GM18520 (cell line): ENCODE data around the gene STIL.
"Not testable (repeated sequence)": the region's sequence is repeated elsewhere in the genome, so short reads cannot be mapped to it uniquely, and the experiment has no call there.

Source experiments
- ATAC-seq: cut with Tn5 transposase; IDR thresholded peaks from one replicate; pipeline ENCODE4 v1.9.1; 2021; ENCODE audit not compliant: unreplicated experiment

STIL gene

GRCh38 chr1:47313915-47314664 is at the start of gene STIL:
Gene STIL (minus strand): TSS chr1:47314147. CDS start chr1:47310319, 3,828 bp downstream.
- peak; percentile 94 for ATAC-seq

GRCh38 chr1:47362828-47363227 is 48.9 kb upstream of the STIL start:
- ATAC-seq, result no peak

GRCh38 chr1:47361380-47361779 is 47.4 kb upstream of the STIL start:
- ATAC-seq, result no peak

- peak; percentile 96 for ATAC-seq
Observed at GRCh38 chr1:47351305-47351704, 37.4 kb upstream of the STIL start.

GRCh38 chr1:47348246-47348645 is 34.3 kb upstream of the STIL start:
- no peak for ATAC-seq

GRCh38 chr1:47347735-47348134 is 33.8 kb upstream of the STIL start:
- no peak for ATAC-seq

- not testable (repeated sequence) for ATAC-seq
Observed at GRCh38 chr1:47346979-47347378, 33.0 kb upstream of the STIL start.

GRCh38 chr1:47340227-47340626 is 26.3 kb upstream of the STIL start:
- no peak for ATAC-seq

GRCh38 chr1:47338249-47339077 is 24.5 kb upstream of the STIL start:
- ATAC-seq, result no peak

- no peak for ATAC-seq
Observed at GRCh38 chr1:47337350-47337749, 23.4 kb upstream of the STIL start.

- ATAC-seq, result no peak
Observed at GRCh38 chr1:47334765-47335435, 21.0 kb upstream of the STIL start.

GRCh38 chr1:47333922-47334764 is 20.2 kb upstream of the STIL start:
- ATAC-seq, result peak; percentile 61

GRCh38 chr1:47333578-47333921 is 19.6 kb upstream of the STIL start, which contains the start of gene CMPK1:
Gene CMPK1 (plus strand): TSS chr1:47333790. CDS start chr1:47333946, 156 bp downstream.
- peak; percentile 63 for ATAC-seq

- no peak for ATAC-seq
Observed at GRCh38 chr1:47332779-47333577, 19.0 kb upstream of the STIL start.

- ATAC-seq, result no peak
Observed at GRCh38 chr1:47331875-47332274, 17.9 kb upstream of the STIL start.

GRCh38 chr1:47330212-47330611 is 16.3 kb upstream of the STIL start:
- ATAC-seq, result no peak

GRCh38 chr1:47328992-47329391 is 15.0 kb upstream of the STIL start:
- no peak for ATAC-seq

GRCh38 chr1:47326271-47326670 is 12.3 kb upstream of the STIL start:
- ATAC-seq, result no peak

GRCh38 chr1:47325528-47325927 is 11.6 kb upstream of the STIL start:
- no peak for ATAC-seq

GRCh38 chr1:47324682-47325081 is 10.7 kb upstream of the STIL start:
- no peak for ATAC-seq
